Liver (tissue), 3 donors: Measurements from ENCODE around the gene CACNA1B.

ENCODE experiments used
- HNF4A ChIP-seq, 2 donors: conservative IDR thresholded peaks; 2 replicates each; pipeline ENCODE4 v1.6.1; 2016; ENCODE audit warnings: antibody characterized with exemption in 2 of 2, mild to moderate bottlenecking in 2 of 2
- JUND ChIP-seq, 2 donors: IDR thresholded peaks; 2 replicates each; pipeline ENCODE4 v1.6.1; 2016; ENCODE audit warnings: antibody characterized with exemption in 2 of 2
- NR2F2 ChIP-seq: IDR thresholded peaks from 2 replicates; pipeline ENCODE4 v1.6.1; 2016; ENCODE audit warnings: antibody characterized with exemption
- SP1 ChIP-seq: IDR thresholded peaks from 2 replicates; pipeline ENCODE4 v1.6.1; 2018; ENCODE audit warnings: antibody characterized with exemption, mild to moderate bottlenecking
- TF ChIP-seq, protein P1 (sequence below): fragments of 150-350 bp; IDR thresholded peaks from 2 replicates; pipeline ENCODE4 v1.5.1; 2017; ENCODE audit warnings: improper control_type of control experiment, low read depth, low read length; ENCODE audit not compliant: missing input control
- donor health status: healthy.
- donor health status: healthy.

DNA sequence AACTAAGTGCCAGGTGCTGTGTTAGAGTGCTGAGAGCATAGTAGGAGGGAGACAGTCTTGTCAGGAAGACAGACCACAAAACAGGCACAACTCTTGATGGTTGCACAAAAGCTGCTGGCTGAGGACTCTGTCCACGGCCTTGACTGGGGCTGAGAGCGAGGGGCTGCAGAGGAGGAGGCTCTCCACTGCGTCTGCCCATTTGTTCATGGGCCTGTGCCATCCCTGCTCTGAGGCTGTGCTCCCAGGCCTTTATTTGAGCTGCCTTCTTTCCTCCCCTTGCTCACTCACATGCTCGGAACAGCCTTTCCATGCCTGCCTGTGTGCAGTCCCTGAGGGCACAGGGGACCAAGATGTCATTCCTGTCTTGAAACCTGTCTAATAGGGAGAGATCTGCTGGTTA lies 147.8 kb downstream of the CACNA1B start:
- no peak for TF ChIP-seq HNF4A (conservative IDR thresholded peaks at IDR 0.05)
- TF ChIP-seq, protein P1, sequence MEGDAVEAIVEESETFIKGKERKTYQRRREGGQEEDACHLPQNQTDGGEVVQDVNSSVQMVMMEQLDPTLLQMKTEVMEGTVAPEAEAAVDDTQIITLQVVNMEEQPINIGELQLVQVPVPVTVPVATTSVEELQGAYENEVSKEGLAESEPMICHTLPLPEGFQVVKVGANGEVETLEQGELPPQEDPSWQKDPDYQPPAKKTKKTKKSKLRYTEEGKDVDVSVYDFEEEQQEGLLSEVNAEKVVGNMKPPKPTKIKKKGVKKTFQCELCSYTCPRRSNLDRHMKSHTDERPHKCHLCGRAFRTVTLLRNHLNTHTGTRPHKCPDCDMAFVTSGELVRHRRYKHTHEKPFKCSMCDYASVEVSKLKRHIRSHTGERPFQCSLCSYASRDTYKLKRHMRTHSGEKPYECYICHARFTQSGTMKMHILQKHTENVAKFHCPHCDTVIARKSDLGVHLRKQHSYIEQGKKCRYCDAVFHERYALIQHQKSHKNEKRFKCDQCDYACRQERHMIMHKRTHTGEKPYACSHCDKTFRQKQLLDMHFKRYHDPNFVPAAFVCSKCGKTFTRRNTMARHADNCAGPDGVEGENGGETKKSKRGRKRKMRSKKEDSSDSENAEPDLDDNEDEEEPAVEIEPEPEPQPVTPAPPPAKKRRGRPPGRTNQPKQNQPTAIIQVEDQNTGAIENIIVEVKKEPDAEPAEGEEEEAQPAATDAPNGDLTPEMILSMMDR: no peak
- TF ChIP-seq NR2F2: no peak
- TF ChIP-seq JUND (IDR thresholded peaks at IDR 0.05): no peak
- no peak for TF ChIP-seq SP1
